Activated T-cell treated with anti-CD3 and anti-CD28 coated beads for 1 hour (primary cell): ENCODE results near the gene MOXD1.
A peak's percentile ranks its signal among the peaks of the same experiment; 100 is the strongest.
"Not testable (repeated sequence)": the region's sequence is repeated elsewhere in the genome, so short reads cannot be mapped to it uniquely, and the experiment has no call there.

Experiments used
- DNase-seq: peaks from one replicate; pipeline ENCODE4 v3.0.0-alpha.2; 2020; ENCODE audit warnings: low read depth

MOXD1 gene

DNA sequence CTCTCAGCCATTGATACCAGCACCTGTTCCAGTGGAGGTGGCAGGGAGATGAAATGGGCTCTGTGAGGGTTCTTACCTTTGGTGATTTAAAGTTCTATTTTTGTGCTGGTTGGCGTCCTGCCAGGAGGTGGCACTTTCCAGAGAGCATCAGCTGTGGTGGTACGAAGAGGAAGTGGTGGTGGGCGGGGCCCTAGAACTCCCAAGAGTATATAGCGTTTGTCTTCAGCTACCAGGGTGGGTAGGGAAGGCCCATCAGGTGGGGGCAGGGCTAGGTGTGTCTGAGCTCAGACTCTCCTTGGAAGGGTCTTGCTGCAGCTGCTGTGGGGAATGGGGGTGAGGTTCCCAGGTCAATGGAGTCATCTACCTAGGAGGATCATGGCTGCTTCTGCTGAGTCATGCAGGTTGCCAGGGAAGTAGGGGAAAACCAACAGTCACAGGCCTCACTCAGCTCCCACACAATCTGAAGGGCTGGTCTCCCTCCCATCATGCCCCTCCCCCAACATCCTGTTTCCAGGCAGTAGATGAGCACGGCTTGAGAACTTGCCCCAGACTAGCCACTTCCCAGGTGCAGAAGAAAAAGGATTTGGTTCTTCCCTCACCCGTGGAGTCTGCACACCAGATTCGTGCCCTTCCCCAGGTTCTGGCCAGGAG is 46.6 kb downstream of the MOXD1 start:
- peak; percentile 16 for DNase-seq

DNA sequence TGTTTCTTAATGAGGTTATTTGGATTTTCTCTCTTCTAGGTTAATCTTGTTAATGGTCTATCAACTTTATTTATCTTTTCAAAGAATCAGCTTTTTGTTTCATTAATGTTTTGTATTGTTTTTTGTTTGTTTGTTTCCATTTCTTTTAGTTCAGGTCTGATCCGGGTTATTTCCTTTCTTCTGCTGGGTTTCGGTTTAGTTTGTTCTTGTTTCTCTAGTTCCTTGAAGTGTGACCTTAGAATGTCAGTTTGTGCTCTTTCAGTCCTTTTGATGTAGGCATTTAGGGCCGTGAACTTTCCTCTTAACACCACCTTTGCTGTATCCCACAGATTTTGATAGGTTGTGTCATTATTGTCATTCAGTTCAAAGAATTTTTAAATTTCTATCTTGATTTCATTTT is 49.3 kb downstream of the MOXD1 start:
- DNase-seq, result not testable (repeated sequence)

DNA sequence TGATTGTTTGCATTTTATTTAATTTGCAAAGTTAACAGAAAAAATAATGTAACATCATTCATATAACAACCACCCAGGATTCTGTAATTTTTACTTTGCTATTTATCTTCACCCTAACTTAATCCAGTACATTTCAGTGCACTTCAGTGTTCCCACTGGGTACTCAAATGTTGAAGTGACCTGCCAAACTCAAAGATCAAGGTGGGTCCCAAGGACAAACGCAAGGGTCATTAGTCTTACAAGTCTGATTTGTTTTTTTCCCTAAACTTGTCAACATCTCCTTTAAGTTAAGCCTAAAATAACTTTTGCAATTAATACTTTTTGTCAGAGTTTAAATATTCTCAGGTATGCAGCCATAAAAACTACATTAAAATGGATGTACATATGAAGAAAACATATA is 53.0 kb downstream of the MOXD1 start:
- DNase-seq, result no peak

DNA sequence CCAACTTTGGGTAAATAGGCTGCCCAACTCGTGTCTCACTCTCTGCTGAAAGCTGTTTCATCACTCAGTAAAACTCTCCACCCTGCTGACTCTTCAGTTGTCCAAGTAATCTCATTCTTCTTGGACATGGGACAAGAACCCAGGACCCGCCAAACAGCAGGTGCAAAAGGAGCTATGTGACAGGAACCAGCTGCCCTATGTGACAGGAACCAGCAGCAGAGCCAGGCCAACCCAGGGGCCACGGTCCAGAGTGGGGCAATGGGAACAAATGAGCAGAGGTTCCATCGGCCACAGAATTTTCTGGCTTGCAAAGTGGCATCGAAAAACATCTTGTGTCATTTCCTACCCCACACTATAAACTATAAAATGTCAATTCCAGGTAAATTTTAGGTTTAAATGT is 56.5 kb downstream of the MOXD1 start:
- DNase-seq, result no peak

DNA sequence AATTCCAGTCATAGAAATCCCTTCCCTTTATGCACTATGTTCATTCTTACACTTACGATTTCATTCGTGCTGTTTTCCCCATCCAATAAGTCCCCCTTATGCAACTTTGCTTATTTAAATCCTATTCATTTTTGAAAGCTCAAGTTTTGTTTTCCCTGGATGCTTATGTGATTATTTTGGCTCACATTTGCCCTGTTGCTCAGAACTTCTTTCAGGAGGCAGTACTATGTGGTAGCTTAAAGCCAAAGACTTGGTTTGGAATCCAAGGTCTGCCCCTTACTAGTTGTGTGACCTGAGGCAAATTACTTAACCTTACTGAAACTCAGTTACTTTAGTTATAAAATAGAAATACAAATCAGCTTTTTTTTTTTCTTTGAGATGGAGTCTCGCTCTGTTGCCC is 59.6 kb downstream of the MOXD1 start:
- DNase-seq, result no peak

DNA sequence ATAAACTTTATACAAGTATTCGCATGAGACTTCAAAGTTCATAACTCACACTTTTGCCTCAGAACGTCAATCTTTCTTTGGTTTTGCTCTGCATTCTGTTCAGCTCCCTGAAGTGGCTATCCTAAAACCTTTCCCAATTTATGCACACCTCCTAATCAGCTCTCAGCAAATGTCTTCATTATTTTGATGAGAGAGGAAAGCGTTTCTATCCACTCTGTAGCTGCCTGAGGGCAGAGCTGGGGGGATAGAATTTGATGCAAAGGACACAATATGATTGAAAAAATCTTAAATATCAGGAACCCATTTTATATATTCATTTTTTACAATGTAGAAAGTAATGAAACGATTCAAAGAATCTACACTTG is 66.8 kb downstream of the MOXD1 start:
- no peak for DNase-seq

DNA sequence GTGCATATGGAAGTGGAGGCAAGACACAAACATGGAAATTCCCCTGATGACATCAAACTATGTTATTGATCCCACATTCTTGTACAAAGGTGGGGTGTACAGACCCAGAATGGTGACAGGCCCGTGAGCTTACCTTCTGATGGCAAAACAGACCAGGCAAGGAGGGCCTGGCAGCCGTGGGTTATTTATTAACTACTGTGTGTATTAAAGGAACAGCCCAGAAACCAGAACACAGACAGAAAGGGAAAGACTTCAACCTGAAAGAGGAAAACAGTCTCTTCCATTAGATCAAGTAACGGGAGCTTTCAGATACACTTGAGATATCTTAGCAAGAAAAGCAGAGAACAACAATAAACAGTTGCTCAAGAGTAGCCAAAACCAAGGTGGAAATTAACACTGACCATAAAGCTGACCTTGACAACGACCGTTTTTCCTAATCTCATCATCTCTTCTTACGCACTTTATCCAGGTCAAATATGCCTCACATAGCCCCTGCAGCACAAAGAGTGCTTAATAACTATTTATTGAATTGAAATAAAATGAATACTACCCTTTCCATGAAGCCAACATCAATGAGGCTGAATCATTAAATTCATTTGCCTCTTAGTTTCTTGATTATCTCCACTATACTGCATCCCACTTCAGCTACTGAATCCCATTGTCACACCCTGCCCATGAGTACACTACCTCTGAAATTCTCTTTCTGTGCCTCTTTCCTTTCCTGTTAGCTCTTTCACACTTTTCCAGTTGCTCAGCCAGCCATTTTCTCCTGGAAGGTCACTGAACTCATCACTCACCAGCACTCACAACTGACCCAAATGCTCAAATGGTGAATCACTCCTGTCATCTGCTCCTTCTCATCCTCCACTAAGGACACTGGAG is 67.4 kb downstream of the MOXD1 start:
- no peak for DNase-seq

DNA sequence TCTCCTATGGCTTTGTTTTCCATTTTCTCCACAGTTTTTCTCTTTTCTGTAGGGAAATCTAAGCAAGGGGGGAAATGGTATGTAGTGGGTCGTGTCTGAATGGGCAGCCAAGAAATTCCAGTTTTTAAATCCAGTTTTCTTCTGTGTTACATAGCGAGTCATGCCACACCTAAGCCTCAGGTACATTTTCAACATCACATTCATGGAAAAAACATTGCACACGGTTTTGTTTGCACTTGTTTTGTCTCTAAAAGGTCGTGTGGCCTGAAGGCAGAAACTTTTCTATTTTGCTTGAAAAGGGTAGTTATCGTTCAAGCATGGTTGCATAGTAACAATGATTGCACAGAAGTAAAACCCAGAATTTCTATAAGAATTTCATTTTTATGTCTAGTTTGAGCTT is 70.5 kb downstream of the MOXD1 start:
- no peak for DNase-seq

DNA sequence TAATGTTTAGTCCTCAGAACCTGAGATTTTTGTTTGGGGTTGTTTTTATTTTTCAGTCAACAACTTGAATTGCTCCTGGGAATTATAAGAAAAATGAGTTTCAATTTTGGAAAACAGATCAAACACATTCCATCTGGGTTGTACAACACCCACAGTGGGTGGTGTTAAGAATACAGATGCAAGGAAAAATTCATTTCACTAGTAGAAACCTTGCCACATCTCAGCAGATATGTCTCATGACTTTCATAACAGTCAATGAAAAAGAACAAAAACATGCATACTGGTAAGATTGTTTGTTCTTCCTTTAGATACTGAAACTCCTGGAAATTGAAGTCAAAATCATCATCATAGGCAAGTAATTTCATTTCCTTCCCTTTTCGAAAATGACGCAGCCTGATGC is 78.9 kb downstream of the MOXD1 start:
- DNase-seq, result no peak

DNA sequence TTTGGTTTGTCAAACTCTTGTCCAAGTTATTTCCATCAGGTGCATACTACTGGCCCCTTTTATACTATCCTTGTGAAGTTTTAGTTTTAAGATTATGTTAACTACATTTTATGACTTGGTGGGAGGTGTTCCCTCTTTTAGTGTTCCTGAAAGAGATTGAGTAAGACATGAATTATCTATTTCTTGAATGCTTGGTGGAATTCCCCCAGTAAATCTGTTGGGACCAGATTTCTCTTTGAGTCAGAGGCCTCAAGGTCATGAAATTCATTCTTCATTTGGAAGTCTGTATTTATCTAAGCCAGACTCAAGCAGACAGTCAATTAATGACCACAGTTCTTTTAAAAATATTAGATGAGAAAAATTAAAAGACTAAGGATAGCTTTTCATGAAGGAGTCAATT is 81.3 kb downstream of the MOXD1 start:
- no peak for DNase-seq

DNA sequence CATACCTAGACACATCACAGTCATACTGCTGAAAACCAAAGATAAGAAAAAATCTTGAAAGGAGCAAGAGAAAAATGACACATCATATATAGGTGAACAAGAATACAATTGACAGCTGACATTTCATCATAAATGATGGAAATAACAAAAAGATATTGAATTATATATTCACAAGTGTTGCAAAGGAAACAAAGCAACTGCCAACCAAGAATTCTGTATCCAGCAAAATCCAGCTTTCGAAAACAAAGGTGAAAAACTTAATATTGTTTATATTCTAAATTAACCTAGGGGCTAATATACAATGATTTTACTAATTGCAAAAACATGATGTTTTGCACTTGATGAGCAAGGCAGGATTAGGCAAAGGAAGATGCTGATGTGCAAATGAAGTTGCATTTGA is 84.3 kb downstream of the MOXD1 start:
- DNase-seq, result no peak

DNA sequence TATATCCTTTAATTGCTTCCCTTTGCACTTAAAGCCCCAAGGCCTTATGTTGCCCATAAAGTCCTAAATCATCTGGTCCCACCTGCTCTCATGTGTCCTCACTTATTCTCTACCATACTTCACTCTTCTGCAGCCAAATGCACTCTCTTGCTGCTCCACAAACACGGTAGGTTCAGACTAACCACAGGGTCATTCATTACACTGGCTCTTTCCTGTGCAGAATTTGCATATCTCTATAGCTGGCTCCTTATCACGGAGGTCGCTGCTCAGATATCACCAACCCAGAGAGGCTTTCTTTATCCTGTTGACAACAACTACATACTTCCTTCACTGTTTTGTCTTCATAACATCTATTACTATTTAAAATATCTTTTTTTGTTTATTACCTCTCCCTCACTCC is 86.8 kb downstream of the MOXD1 start:
- no peak for DNase-seq

DNA sequence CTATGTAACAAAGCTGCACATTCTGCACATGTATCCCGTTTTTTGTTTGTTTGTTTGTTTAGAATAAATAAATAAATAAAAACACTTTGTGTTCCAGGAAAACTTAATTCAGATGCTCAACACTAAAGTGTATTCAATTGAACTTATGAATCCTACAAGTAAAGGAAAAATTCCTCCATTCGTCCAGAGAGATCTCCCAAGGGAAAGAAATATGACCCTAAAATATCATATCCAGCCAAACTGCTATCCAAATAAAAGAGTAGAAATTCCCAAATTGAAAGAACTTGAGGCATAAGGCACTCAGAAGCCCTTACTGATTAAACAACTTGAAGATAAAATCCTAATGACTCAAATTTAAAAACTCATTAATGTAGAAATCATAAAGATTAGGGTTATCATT is 90.4 kb downstream of the MOXD1 start:
- DNase-seq, result no peak

DNA sequence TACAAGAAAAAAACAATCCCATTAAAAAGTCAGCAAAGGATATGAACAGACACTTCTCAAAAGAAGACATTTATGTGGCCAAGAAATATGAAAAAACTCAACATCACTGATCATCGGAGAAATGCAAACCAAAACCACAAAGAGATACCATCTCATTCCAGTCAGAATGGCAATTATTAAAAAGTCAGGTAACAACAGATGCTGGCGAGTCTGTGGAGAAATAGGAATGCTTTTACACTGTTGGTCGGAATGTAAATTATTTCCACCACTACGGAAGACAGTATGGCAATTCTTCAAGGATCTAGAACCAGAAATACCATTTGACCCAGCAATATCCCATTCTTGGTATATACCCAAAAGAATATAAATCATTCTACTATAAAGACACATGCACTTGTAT is 91.1 kb downstream of the MOXD1 start:
- not testable (repeated sequence) for DNase-seq

DNA sequence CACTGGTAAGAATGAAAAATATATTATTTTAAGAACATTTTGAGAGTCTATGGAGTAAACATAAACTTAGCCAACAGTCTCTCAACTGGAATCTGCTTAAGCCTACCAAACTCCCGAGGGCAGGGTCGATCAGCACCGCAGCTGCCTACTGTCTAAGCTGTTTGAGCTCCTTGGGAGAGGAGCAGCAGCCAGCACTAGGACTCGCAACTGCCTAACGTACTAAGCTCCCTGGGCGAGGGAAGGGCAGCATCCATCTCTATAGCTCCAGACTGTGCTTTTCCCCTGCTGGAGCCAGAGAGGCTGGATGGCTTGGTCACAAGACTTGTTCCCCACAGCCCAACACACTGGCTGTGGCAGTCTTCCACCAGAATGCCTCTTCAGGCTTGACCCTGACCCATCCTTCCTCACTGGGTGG is 96.4 kb downstream of the MOXD1 start:
- DNase-seq, result no peak

DNA sequence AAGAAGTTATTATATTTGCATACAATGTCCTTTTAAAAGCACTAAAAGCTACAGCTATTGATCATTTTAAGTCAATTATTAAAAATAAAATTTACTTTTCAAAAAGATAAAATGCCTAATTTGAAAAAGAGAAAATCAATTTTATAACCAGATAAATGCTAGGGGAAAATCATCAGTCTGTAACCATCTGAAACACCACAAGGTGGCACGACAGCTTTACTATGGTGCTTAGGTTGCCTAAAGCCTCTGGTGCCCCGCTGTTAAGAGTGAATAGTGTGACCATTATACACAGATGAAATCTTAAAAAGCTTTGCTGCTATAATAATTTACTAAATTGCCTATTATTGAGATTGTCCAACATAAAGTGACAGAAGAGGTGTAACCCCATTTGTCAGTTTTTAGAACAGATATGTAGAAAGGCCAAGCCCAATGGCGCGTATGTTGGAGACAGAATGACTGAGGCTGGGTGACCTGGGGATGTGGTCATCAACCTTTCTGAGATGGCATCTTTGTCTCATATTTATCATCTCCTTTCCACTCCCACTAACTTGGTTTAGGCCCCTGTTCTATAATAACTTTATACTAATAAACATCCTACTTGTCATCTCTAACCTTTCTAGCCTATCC is 100.8 kb downstream of the MOXD1 start:
- DNase-seq, result no peak

DNA sequence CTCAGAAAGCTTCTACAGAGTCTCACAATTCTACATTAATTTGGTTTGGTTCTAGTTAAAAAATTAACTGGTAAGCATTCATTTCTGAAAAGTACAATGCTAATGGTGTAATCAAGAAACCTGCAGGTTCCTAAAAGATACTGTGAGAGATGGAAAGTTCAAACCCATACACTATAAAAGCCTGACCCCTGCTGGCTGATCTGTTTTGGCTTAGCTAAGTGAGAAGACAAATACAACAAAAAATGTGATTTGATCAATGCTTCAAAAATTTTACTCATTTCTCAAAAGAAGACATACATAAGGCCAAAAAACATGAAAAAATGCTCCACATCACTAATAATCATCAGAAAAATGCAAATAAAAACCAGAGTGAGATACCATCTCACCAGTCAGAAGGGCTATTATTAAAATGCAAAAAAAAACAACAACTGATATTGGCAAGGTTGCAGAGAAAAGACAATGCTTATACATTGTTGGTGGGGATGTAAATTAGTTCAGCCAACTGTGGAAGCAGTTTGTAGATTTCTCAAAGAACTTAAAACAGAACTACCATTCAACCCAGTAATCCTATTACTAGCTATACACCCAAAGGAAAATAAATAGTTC is 102.8 kb downstream of the MOXD1 start:
- DNase-seq, result peak; percentile 13

DNA sequence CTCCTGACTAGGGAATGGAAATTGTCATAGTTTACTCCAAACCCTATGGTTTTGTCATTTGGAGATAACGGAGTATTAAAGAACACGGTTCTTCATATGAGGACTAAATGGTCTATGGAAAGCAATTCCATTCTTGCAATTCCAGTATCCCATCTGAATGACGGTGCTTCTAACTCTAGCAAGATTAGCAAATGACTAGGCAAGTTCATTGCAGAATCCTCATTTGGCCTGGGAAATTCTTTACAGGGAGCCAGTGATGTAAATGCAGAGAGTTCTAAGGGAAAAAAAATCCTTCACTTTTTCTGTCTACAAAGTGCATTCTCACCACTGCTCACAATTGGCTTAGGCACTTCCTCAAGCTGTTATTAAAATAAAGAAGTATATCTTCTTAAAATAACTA is 111.5 kb downstream of the MOXD1 start:
- DNase-seq, result no peak

DNA sequence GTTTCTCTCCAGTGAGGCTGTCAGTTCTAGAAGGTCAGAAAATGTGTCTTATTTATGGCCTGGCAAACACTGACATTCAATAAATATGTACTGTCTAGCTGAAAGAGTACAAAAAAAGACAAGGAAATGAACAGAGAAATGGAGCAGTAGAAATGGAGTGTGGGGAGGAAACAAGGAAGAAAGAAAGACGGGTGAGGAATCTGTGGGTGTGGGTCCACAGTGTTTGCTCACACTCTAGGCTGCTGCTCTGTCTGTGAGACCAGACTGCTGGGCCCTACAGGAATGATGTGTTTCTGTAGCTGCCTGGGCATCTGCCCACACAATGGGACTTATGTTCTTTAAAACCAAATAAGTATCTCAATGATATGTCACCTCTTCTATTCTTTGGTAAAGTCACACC is 114.2 kb downstream of the MOXD1 start:
- no peak for DNase-seq

DNA sequence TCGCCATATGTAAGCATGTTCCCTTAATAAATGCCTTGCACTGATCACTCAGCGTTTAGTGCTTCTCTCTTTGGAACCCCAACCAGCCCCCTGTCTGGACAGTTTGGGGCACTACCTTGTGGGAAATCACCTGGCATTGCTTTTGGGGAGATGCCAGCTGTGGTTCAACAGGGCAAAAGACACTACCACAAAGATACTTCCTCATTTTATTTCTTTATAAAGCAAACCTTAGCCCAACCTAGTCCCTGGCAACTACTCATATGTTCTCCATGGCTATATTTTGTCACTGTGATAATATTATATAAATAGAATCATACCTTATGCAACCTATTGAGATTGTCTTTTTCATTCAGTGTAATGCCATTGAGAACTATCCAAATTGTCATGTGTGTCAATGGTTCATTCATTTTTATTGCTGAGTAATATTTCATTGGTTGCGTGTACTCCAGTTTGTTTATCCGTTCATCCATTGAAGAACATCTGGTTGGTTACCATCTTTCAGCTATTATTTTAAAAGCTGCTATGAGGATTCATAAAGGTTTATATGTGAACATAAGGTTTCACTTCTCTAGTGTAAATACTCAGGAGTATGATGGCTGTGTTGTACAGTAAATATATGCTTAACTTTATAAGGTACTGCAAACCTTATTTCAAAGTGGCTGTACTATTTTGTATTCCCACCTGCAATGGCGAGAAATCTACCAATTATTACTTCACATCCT is 114.8 kb downstream of the MOXD1 start:
- DNase-seq, result no peak

DNA sequence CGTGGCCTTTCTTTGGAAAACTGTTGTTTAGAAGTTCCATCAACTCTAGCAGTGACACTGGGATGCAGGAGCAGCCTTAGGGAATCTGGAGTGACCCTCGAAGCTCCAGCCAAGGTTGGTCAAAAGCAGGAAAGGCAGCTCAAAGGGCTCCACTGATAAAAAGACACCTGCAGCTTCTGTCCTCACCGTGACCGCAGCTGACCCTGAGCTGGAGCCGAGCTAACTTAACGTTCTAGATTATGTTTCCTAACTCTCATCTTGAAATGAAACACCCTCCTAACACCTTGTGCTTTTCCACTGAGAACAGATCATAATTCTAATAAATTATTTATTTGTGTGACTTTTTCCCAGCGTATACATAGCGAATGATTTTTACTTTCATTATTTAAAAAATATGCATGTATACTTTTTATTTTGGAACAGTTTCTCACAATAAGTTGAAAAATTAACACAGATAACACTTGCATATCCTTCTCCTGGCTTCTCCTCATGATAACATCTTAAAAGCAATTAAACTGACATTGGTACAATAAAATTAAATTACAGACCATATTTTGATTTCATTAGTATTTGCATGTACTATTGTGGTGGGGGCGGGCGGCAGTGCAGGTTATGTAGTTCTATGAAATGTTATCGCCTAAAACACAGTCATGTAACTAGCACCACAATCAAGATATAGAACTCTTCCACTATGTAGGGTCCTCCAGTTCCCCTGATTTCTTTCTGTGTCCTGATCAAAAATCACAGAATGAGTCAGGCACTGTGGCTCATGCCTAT is 116.1 kb downstream of the MOXD1 start:
- DNase-seq, result no peak
